Endothelial cell of umbilical vein (primary cell): ENCODE measurements around the gene ARF1.

Experiments
- CTCF ChIP-seq, 2 donors: IDR thresholded peaks; 1 replicate in 1 of 2; 2 replicates in 1 of 2; pipeline ENCODE4 v1.5.1; 2011; ENCODE audit warnings: low read length in 2 of 2, mild to moderate bottlenecking in 2 of 2, moderate library complexity in 2 of 2, control low read depth in 1 of 2, inconsistent platforms in 1 of 2, low read depth in 1 of 2; ENCODE audit not compliant: insufficient read depth in 1 of 2; ENCODE audit errors: extremely low read depth in 1 of 2
- JUN ChIP-seq: IDR thresholded peaks from 2 replicates; pipeline ENCODE4 v1.6.1; 2011; ENCODE audit warnings: borderline replicate concordance, low read depth; ENCODE audit not compliant: insufficient read length, insufficient read depth
- MAX ChIP-seq: IDR thresholded peaks from 2 replicates; pipeline ENCODE4 v1.6.1; 2011; ENCODE audit not compliant: insufficient read depth, insufficient read length
- MYC ChIP-seq: IDR thresholded peaks from one replicate; pipeline ENCODE4 v1.6.1; 2011; ENCODE audit warnings: mild to moderate bottlenecking, low read depth, low read length
- POLR2A ChIP-seq: IDR thresholded peaks from 2 replicates; pipeline ENCODE4 v1.6.1; 2012; ENCODE audit warnings: low read depth, mild to moderate bottlenecking, control low read depth, low read length

- TF ChIP-seq JUN (no peak), POLR2A (no peak), CTCF (IDR thresholded peaks at IDR 0.05; ENCODE audit: extremely low read depth in 1 of 2, insufficient read depth in 1 of 2, low read depth in 1 of 2, low read length in 2 of 2) (no peak), MAX (no peak), MYC (no peak)
These were observed 65.8 kb downstream of the ARF1 start for GRCh38 chr1:228148196-228148861.
